Measurements from ENCODE around the gene ZBED4. TPM values are rescaled to one million over a fixed set of nuclear protein-coding genes. Genes with fewer than 3 reads are reported as not detected.
A peak's percentile ranks its signal among the peaks of the same experiment; 100 is the strongest.

The ZBED4 gene
- total and polyA plus RNA-seq, 2 of the 13 experiments (the other 11 are each of a cell fraction or from before 2014, with no cell fraction given) = 5.4 to 9.6 TPM

GRCh38 chr22:49900441-49901230 is 47.0 kb downstream of the ZBED4 start:
- TF ChIP-seq AGO2 (optimal IDR thresholded peaks at IDR 0.05; ENCODE audit: low read depth, low read length) (peak; percentile 74), KDM6A (CRISPR knock-in tag; IDR thresholded peaks at IDR 0.05; ENCODE audit: low read depth) (no peak), POLR2G (IDR thresholded peaks at IDR 0.05; ENCODE audit: low read depth, low read length) (peak; percentile 46)
- Histone ChIP-seq H3K4me3 (replicated peaks in 1 of 3; ENCODE audit: insufficient read depth in 1 of 3, low read depth in 2 of 3, low read length in 3 of 3) (no peak overlapping the region), H3K27ac (ENCODE audit: extremely low read length, insufficient read depth, low read length) (no peak overlapping the region), H4K20me1 (ENCODE audit: insufficient read depth, low read length) (peaks cover 3% of the 10 kb centered on the region; the same call in 1 of the 2 replicates), H3K9ac (ENCODE audit: insufficient read depth, low read depth, low read length) (no peak overlapping the region), H3K27me3 (ENCODE audit: control insufficient read depth in 1 of 2, insufficient read depth in 2 of 2, low read length in 2 of 2) (no peaks in the 10 kb centered on the region), H3K36me3 (replicated peaks in 1 of 2; ENCODE audit: control insufficient read depth in 1 of 2, insufficient read depth in 2 of 2, low read length in 2 of 2) (peaks cover 1 to 19% of the 10 kb centered on the region in 2 experiments; a peak in 3 of 5 replicates), H2AFZ (ENCODE audit: low read length) (no peak overlapping the region), H3K79me2 (ENCODE audit: insufficient read depth, low read length) (no peaks in the 10 kb centered on the region), H3K4me2 (ENCODE audit: low read depth, low read length) (no peak overlapping the region), H3K9me3 (ENCODE audit: low read length) (no peaks in the 10 kb centered on the region), H3K4me1 (ENCODE audit: insufficient read depth, low read length) (no peaks in the 10 kb centered on the region)
- whole genome bisulfite sequencing (ENCODE audit: low lambda C conversion rate) = 92% methylated on average over 21 of the region's 30 CpGs
- BruUV-seq (replicated peaks) = no TSS peak
- in situ Hi-C loops (cut with HindIII; ENCODE audit: extremely low pct_ligation_motif_present, low pct_unique_long_range_greater_than_20kb) (no loop called here), intact Hi-C loops (cut with micrococcal nuclease; ENCODE audit: unreplicated experiment) (no loop called here)
- DNase-seq (ENCODE audit: low spot score) (no peak), ATAC-seq (peak; percentile 30), FAIRE-seq (no peak)
- CTCF ChIA-PET (ENCODE audit: low intra/inter-chr PET ratio, low total read pairs) = no interaction called here
- POLR2A ChIA-PET = no interaction called here

GRCh38 chr22:49901457-49901856 is 47.8 kb downstream of the ZBED4 start:
- Histone ChIP-seq H3K27me3 (ENCODE audit: control insufficient read depth in 1 of 2, insufficient read depth in 2 of 2, low read length in 2 of 2) (no peaks in the 10 kb centered on the region), H3K9me3 (ENCODE audit: low read length) (no peaks in the 10 kb centered on the region), H3K36me3 (replicated peaks in 1 of 2; ENCODE audit: control insufficient read depth in 1 of 2, insufficient read depth in 2 of 2, low read length in 2 of 2) (peaks cover 1 to 19% of the 10 kb centered on the region in 2 experiments; a peak in 3 of 5 replicates), H3K4me1 (ENCODE audit: insufficient read depth, low read length) (no peaks in the 10 kb centered on the region), H3K4me2 (ENCODE audit: low read depth, low read length) (no peak overlapping the region), H3K9ac (ENCODE audit: insufficient read depth, low read depth, low read length) (no peak overlapping the region), H3K4me3 (replicated peaks in 1 of 3; ENCODE audit: insufficient read depth in 1 of 3, low read depth in 2 of 3, low read length in 3 of 3) (no peak overlapping the region), H4K20me1 (ENCODE audit: insufficient read depth, low read length) (peaks cover 3% of the 10 kb centered on the region; the same call in 1 of the 2 replicates), H2AFZ (ENCODE audit: low read length) (no peak overlapping the region), H3K79me2 (ENCODE audit: insufficient read depth, low read length) (no peaks in the 10 kb centered on the region), H3K27ac (ENCODE audit: extremely low read length, insufficient read depth, low read length) (no peak overlapping the region)
- TF ChIP-seq ARHGAP35 (CRISPR knock-in tag; IDR thresholded peaks at IDR 0.05; ENCODE audit: borderline replicate concordance) (no peak), TARDBP (CRISPR knock-in tag; IDR thresholded peaks at IDR 0.05) (peak; percentile 65; the same call in 1 of the 2 replicates), ZFYVE20 (CRISPR knock-in tag; IDR thresholded peaks at IDR 0.05; ENCODE audit: borderline replicate concordance, low read depth) (no peak), HNRNPLL (IDR thresholded peaks at IDR 0.05; ENCODE audit: low read depth, low read length, poor library complexity, severe bottlenecking) (peak; percentile 20), ZNF589 (CRISPR knock-in tag; conservative IDR thresholded peaks at IDR 0.05) (peak; percentile 51; the same call in 1 of the 2 replicates), POLR2AphosphoS5 (IDR thresholded peaks at IDR 0.05; ENCODE audit: low read depth, low read length) (peak; percentile 41)
- TF ChIP-seq, protein P1, sequence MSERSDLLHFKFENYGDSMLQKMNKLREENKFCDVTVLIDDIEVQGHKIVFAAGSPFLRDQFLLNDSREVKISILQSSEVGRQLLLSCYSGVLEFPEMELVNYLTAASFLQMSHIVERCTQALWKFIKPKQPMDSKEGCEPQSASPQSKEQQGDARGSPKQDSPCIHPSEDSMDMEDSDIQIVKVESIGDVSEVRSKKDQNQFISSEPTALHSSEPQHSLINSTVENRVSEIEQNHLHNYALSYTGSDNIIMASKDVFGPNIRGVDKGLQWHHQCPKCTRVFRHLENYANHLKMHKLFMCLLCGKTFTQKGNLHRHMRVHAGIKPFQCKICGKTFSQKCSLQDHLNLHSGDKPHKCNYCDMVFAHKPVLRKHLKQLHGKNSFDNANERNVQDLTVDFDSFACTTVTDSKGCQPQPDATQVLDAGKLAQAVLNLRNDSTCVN (CRISPR knock-in tag; IDR thresholded peaks at IDR 0.05; ENCODE audit: borderline replicate concordance) = no peak
- FAIRE-seq (no peak), DNase-seq (ENCODE audit: low spot score) (no peak), ATAC-seq (no peak)
- intact Hi-C loops (cut with micrococcal nuclease; ENCODE audit: unreplicated experiment) (no loop called here), in situ Hi-C loops (cut with HindIII; ENCODE audit: extremely low pct_ligation_motif_present, low pct_unique_long_range_greater_than_20kb) (no loop called here)
- no TSS peak for BruUV-seq (replicated peaks)
- ChIA-PET POLR2A (no interaction called here), CTCF (ENCODE audit: low intra/inter-chr PET ratio, low total read pairs) (no interaction called here)
- WGBS (ENCODE audit: low lambda C conversion rate) = 98% methylated on average over 11 of the region's 11 CpGs

All from HepG2 (cell line).